ENCODE results near the gene ATXN1.
"Not testable (repeated sequence)": the region's sequence is repeated elsewhere in the genome, so short reads cannot be mapped to it uniquely, and the experiment has no call there.

Gene ATXN1

DNA sequence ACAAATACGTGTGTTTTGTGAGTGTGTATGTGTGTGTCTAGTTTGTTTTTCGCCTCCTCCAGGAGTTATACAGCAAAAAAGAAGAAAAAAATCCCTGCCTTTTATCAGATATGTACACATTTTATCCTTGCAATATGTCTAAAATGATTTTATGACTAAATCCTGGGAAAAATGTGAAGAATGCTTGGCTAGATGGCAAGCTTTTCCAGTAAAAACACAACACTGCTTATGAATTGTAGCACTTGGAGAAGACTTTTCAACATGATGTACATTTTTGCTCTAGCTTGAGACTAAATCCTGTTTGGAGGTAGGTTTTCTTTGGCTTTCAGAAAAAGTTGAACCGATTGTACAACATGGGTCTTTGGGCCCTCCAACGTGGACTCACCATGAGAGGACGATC lies 362.7 kb downstream of the ATXN1 start:
- no peak for DNase-seq

- DNase-seq = no peak
Measured at GRCh38 chr6:16397623-16398022, 363.6 kb downstream of the ATXN1 start.

DNA sequence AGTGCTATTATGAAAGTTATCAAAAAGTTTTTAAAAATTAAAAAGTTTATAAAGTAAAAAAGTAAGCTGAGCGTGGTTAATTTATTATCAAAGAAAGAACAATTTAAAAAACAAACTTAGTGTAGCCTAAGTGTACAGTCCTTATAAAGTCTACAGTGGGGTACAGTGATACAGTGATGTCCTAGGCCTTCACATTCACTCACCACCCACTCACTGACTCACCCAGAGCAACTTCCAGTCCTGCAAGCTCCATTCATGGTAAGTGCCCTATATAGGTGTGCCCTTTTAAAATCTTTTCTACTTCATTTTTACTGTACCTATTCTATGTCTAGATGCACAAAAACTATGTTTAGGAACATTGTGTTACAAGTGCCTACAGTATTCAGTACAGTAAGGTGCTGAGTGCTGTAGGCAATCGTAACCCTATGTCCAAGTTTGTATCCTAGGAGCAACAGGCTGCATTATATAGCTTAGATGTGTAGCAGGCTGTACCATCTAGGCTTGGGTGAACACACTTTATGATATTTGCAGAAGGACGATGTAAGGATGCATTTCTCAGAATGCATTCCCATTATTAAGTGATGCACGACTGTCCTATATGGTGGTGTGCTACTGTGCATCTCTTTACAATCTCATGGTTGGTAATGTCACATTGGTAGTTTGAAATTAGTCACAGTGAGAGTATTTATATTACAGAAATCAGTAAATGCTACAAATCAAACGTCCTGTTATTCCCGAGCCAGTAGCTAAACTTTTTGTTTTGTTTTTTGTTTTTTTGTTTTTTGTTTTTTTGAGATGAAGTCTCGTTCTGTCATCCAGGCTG lies 364.6 kb downstream of the ATXN1 start:
- no peak for DNase-seq

- DNase-seq = no peak
Measured at GRCh38 chr6:16394632-16395031, 366.6 kb downstream of the ATXN1 start.

GRCh38 chr6:16393326-16393725 lies 367.9 kb downstream of the ATXN1 start:
- no peak for DNase-seq

DNA sequence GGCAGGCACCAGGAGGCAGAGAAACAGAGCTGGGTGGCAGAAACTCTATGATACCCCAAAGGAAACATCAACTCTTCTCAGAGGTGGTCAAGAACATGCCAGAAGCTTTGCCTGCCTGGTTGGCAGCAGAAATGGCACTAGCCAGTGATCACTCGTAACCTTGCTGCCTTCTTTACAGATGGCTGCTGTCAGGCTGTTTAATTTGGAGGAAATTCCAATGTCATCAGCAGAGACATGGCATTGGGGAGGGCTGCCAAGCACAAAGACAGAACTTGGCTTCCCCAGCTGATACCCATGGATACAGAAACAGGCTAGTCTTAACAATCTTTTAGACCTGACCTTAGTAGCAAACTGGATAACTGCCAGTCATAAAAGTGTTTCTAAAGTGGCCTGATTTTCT lies 369.2 kb downstream of the ATXN1 start:
- DNase-seq = no peak

GRCh38 chr6:16391451-16391912 lies 369.8 kb downstream of the ATXN1 start:
- no peak for DNase-seq

- not testable (repeated sequence) for DNase-seq
Measured at GRCh38 chr6:16390909-16391450, 370.3 kb downstream of the ATXN1 start.

DNA sequence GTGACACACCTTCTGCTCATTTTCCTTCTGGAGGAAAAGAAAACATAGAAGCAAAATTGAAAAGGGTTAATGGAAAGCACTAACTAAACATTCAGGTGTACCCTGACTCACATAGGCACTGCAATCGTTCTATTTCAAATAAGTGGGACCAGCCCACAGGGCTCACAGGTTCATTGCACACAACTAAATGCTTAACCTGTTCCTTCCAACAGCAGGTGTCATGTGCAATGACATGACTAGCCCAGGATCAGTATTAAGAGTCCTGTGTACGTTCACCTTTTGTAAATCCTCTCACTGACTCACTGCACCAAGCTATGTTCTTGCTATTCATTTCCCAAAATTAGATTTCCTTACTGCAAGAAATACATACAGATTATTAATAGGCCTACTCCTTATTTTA lies 371.6 kb downstream of the ATXN1 start:
- no peak for DNase-seq

DNA sequence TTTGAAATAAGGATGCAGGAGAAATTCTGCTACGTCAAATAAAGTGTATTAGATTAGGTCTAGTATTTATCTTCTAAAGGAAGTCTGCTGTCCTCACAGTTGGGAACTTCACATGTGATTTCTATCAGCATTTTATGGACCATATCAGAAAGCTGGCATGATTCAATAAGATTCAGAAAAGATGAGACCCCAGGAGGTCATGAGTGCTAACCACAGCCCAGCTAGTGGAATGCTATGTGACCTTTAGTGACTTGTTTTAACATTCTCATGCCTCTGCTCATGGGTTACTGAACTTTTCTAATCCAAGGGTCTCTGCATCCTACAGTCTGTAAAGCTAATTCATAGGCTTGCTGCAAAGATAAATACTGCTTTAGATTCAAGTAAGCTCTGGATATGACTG lies 372.8 kb downstream of the ATXN1 start:
- DNase-seq = no peak

DNA sequence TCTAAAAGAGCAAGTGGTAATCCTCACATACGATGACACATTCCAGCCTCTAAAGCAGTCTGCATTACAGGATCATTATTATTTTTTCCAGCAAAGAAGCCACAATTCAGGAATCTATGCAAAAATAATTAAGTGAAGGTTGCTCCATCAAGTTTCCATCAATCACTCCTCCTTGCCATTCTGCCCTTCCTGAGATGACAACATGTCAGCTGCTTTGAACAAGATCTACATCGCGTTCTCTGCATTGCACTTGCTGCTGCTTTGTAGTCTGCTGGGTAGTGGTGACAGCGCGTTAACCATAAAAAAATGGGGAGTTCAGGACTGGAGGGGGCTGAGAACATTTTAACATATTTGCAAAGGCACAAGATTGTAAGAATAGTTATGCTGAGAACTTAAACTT lies 375.2 kb downstream of the ATXN1 start:
- no peak for DNase-seq

GRCh38 chr6:16383607-16384206 lies 377.6 kb downstream of the ATXN1 start:
- peak; percentile 11 for DNase-seq

DNA sequence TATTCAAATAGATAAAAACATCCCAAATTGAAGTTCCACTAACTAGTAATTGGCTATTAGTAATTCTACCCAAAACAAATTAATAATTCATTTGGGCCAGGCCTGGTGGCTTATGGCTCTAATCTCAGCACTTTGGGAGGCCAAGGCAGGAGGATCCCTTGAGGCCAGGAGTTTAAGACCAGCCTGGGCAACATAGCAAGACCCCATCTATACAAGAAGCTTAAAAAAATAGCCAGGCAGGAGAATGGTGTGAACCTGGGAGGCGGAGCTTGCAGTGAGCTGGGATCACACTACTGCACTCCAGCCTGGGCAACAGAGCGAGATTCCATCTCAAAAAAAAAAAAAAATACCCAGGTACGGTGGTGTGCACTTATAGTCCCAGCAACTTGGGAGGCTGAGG lies 379.3 kb downstream of the ATXN1 start:
- not testable (repeated sequence) for DNase-seq

GRCh38 chr6:16380220-16380809 lies 380.9 kb downstream of the ATXN1 start:
- DNase-seq = peak; percentile 42

- peak; percentile 8 for DNase-seq
Measured at GRCh38 chr6:16378360-16378759, 382.9 kb downstream of the ATXN1 start.

- DNase-seq = peak; percentile 23
Measured at GRCh38 chr6:16377470-16377869, 383.8 kb downstream of the ATXN1 start.

DNA sequence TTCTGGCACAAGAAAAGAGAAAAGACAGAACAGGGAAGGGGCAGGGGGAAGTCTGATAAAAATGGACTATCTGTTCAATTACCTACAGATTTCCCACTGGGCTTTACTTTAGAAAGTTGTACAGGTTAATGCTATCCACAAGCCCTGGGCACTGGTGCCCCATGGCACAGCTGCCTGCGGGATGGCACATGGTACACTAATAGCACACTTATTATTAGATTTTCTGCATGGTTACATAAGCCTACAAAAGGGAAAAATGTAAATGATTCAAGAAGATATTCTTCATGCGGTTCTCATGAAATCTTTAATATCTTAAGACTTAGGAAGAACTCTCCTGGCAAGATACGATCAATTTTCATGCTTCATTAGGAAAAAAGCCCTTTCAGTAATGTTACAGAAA lies 385.4 kb downstream of the ATXN1 start:
- no peak for DNase-seq

- DNase-seq = no peak
Measured at GRCh38 chr6:16375206-16375605, 386.1 kb downstream of the ATXN1 start.

- DNase-seq = peak; percentile 46
Measured at GRCh38 chr6:16374461-16375200, 386.6 kb downstream of the ATXN1 start.

- DNase-seq = no peak
Measured at GRCh38 chr6:16374016-16374415, 387.2 kb downstream of the ATXN1 start.

GRCh38 chr6:16372029-16372776 lies 389.1 kb downstream of the ATXN1 start:
- DNase-seq = peak; percentile 13

DNA sequence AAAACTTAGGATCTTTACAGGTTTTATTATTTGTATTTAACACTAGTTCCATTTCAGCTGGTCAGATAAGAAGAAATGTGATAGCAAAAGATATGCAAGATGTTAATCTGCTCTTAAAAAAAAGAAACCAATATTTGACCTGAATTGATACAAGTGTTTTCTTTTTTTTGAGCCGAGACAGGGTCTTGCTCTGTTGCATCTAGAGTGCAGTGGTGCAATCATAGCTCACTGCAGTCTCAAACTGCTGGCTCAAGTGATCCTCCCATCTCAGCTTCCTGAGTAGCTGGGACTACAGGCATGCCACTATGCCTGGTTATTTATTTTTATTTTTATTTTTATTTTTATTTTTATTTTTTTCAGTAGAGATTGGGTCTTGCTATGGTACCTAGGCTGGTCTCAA lies 389.9 kb downstream of the ATXN1 start:
- DNase-seq = no peak

All from islet precursor cell (in vitro differentiated cells).